NCI-H2029 (cell line): Measurements from ENCODE around the gene CCDC9.
"Not testable (repeated sequence)": the region's sequence is repeated elsewhere in the genome, so short reads cannot be mapped to it uniquely, and the experiment has no call there.

Experiments used
- DNase-seq: peaks from one replicate; lab custom pipeline; 2025; lab: John Stamatoyannopoulos, UW

Gene CCDC9

DNA sequence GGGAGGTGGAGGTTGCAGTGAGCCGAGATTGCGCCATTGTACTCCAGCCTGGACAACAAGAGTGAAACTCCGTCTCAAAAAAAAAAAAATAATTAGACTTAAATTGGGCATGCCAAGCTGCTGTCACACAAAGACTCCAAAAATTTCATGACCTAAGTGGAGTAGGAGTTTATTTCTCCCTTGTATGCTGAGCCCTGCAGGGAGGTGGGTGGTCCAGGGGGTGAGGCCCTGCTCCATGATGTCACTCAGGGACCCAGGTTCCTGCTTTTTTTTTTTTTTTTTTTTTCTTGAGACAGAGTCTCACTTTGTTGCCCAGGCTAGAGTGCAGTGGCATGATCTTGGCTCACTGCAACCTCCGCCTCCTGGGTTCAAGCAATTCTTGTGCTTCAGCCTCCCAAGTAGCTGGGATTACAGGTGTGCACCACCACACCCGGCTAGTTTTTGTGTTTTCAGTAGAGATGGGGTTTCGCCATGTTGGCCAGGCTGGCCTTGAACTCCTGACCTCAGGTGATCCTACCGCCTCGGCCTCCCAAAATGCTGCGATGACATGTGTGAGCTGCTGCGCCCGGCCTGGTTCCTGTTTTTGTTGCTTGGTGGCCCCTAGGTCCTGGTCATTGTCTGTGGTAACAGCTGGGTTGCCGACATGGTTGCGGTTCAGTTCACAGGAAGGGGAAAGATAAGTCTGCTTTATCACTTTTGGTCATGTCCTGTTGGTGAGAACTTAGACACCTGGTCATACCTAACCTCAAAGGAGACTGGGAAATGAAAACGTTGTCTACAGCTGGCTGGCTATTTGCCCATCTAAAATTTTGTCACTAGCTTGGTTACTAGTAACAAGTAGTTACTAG is 5.8 kb downstream of the CCDC9 start:
- not testable (repeated sequence) for DNase-seq

DNA sequence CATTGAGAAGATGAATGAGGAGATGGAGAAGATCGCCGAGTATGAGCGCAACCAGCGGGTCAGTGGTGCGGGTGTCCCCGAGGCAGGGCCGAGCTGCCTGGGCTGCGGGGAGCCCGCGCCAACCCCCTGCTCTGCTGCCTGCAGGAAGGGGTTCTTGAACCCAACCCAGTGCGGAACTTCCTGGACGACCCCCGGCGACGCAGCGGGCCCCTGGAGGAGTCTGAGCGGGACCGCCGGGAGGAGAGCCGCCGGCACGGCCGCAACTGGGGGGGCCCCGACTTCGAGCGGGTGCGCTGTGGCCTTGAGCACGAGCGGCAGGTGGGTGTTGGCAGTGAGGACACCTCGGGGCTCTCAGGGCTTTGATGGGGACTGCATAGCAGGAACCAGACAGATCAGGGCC is 8.3 kb downstream of the CCDC9 start:
- no peak for DNase-seq

DNA sequence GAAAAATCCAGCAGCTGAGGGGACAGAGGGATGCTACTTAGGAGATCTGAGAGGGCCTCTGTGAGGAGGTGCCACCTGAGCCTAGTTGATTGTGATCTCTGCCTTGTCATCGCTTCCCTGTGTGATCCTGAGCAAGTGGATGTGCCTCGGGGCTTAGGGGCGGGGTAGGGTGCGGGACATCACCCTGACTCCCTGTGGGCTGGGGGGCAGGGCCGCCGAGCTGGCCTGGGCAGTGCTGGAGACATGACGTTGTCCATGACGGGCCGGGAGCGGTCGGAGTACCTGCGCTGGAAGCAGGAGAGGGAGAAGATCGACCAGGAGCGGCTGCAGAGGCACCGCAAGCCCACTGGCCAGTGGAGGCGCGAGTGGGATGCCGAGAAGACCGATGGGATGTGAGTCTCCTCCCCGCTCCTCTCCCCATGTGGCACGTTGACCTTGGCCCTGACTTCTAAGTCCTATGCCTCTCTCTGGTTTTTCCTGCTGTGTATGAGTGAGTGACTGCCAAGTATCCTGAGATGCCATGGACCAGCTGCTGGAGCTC is 10.1 kb downstream of the CCDC9 start:
- DNase-seq = no peak

DNA sequence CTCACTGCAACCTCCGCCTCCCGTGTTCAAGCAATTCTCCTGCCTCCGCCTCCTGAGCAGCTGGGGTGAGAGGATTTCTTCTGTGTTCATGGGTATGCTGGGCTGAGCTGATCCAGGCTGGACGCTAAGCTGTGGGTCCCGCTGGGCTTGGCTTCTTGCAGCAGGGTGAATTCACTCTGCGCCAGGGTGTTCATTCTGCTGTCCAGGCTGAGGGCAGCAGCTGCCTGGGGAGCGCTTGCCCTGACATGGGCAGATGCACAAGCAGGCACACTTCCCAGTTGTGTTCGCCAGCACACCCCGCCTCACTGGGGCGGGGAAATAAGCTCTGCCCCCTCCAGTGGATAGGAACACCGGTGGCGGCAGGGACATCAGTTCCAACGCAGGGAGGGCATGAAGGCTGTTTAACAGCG is 11.0 kb downstream of the CCDC9 start:
- DNase-seq = no peak

DNA sequence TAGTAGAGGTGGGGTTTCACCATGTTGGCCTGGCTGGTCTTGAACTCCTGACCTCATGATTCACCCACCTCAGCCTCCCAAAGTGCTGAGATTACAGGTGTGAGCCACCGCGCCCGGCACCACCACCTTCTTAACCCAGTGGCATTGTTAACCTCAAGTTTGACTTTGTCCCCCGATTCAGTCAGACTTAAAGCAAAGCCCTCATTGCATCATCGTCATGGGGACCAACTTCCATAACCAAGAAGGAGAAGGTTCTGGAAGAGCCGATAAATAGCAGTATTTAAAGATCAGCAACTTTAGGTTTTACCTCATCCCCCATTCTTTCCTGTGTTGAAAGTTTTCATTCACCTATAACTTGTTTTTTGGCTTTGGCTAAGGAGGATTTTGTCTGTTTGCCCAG is 11.7 kb downstream of the CCDC9 start:
- no peak for DNase-seq

DNA sequence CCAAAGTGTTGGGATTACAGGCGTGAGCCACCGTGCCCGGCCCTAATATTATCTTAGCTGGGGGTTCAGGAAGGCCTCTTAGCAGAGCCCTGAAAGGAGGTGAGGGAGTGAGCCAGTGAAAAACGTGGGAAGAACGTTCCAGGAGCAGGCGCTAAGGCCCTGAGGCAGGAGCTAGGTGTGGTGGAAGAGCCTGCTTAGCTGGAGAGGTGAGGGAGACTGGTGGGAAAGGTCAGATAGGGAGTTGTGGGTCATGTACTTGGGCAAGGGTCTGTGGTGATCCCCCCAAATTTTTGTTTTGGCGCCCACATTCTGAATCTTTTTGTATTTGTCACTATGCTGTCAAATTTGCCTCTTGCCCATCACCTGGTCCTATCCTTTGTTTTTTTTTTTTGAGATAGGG is 13.3 kb downstream of the CCDC9 start:
- no peak for DNase-seq

DNA sequence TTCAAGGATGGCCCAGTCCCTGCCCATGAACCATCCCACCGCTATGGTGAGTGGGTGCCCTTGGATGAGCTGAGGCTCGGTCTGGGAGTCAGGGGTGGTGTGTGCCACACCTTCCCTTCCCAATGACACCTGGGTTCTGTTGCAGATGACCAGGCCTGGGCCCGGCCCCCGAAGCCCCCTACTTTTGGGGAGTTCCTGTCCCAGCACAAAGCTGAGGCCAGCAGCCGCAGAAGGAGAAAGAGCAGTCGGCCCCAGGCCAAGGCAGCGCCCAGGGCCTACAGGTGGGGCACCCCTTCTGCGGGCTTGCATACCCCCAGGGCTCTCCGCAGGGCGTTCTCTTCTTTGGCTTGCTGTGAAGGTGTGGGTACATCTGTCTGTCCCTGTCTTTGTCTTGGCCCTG is 14.1 kb downstream of the CCDC9 start:
- no peak for DNase-seq

DNA sequence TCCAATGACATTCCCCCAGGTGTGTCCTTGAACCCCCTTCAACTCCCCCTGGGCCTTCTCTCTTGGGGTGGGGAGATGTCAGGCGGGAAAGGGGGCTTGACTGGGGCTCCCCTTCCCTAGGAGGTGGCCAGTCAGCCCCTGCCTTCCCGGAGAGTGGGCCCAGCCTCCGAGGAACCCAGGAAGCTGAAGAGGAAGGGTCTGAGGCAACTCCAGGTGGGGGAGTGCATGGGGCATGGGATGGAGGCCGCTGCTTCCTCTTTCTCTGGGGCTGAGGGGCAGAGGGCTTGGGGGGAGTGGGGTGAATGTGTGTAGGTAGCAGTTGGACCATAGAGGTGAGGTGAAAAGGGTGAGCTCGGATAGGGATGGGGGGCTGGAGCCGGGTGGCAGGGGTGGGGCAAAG is 15.6 kb downstream of the CCDC9 start:
- no peak for DNase-seq

DNA sequence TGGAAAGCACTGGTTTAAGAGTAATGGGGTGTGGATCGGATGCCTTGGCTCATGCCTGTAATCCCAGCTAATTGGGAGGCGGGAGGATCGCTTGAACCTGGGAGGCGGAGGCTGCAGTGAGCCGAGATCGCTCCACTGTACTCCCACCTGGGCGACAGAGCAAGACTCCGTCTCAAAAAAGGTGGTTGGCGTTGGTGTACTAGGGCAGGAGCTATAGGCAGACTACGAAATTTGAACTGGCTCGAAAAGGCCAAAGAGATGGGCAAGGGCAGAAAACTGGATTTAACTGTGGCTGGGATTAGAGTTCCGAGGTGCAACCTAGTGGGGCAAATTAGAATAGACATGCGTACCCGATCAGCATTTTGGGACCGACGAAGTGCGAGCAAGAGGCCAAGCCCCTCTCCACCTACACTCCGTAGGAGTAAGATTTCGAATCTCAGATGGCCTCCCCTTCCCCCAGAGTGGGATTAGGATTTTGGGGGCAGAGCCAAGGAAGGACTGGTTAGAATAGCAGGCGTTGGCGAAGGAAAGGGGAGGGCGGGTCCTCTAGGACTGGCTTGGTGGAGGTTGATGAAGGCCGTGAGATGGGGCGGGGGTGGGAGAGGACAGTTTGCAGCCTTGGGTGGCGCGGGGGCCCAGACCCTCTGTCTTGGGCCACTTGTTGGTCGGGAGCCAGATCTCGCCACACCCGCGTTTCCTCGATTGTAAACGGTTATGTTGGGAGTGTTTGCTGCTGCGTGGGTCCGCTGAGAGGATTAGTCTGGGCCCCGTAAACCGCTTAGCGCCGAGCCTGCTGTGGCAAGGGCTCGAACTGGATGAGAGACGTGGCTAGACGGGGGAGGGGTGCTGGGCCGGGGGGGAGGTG is 16.4 kb downstream of the CCDC9 start:
- no peak for DNase-seq

DNA sequence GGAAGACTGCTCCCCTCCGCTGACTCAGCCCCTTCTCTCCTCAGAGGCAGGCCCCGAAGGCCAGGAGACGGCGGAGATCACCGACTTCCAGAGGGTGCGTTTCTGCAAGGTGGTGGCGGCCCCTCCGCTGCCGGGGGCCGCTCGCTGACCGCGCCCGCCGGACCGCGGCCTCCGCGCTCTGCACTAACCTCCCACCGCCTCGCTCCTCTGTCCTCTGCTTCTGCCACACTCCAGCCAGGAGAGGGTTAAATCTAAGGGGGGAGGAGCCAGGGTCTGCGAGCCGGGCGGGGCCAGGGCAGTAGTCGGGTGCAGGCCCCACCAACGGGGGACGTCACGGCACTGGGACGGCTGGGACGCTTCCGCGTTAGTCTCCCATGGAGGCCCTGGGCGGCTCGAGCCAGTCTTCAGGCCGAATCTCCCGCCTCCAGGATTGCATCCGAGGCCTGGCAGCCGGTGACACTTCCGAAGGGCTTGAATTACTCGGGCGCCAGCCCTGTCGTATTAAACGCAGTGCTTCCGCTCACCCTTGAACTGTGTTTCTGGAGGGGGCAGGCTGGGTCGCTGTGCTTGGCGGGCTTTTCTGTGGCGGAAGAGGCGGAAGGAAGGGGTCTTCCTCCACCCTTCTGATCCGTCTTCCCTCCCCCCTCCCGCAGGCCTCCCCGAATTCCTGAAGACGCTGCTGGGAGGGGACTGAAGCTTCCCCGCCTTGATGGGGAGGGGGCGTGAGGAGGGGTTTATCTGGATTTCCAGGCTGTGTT is 17.2 kb downstream of the CCDC9 start:
- peak; percentile 90 for DNase-seq

DNA sequence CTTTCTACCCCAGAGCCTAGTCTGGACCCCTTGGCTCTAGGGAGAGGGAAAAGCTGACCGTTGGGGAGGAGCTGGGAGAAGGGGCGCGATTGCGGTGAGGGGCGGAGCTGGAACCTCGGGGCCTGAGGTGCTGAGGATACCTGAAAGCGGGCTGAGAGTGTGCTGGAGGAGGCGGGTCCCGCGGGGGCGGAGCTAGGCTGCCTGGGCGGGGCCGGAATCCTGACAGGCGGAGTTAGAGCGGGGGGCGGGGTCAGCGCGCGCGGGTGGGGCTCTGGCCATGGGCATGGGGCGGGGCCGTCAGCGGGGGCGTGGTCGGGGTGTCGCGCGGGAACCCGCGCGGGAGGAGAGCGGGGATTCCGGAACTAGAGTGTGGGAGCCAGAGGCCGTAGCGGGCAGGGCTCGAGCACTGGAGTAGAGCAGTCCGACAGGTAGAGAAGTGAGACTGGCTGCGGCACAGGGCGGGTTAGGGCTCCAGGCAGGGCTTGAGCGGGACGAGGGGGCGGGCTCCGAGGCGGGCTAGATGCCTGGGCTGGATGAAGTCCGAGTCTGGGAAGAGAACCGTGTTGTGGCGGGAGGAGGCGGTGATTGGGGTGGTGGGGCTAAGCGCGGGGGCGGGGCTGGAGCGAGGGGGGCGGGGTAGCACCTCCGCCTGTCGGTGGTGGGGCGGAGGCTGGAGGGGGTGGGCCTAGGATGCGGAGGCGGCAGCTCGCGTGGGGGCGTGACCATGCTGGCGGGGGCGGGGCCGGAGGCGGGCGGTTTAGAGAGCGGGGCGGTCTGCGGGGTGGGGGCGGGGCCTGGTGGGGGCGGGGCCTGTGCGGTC is 18.0 kb downstream of the CCDC9 start, which contains the start of gene INAFM1:
Gene INAFM1 (plus strand): TSS at position 815 of the 820 bp plus-strand sequence. CDS start 35 bp downstream, outside the sequence.
- peak; percentile 90 for DNase-seq

DNA sequence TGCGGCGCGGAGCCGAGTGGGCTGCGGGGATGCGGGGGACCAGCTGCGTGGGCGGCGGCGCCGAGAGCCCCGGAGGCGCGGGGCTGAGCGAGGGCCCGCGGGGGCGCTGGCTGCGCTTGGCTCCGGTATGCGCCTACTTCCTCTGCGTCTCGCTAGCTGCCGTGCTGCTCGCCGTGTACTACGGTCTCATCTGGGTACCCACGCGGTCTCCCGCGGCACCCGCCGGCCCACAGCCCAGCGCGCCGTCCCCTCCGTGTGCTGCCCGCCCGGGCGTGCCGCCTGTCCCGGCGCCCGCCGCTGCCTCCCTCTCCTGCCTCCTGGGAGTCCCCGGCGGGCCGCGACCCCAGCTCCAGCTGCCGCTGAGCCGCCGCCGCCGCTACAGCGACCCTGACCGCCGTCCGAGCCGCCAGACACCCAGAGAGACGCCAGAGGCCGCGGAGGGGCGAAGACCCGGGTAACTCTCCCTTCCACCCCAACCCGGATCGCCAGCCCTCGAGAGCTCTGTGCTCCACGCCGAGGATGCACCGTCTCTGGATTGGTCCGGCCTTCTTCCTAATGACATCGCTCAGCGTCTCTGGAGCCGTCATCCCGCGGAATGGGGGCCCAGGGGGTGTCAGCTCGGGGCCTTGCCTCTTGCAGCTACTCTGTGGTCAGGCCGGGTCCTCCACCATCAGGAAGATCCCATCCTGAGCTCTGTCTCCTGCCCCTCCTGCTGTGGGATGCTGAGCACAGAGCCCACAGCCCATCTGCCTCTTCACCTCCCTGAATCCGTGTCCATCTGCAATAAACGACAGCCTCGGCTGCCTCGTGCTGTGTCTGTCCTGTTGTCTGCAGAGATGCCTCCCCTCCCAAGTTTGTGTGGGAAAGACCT is 18.8 kb downstream of the CCDC9 start:
- no peak for DNase-seq

DNA sequence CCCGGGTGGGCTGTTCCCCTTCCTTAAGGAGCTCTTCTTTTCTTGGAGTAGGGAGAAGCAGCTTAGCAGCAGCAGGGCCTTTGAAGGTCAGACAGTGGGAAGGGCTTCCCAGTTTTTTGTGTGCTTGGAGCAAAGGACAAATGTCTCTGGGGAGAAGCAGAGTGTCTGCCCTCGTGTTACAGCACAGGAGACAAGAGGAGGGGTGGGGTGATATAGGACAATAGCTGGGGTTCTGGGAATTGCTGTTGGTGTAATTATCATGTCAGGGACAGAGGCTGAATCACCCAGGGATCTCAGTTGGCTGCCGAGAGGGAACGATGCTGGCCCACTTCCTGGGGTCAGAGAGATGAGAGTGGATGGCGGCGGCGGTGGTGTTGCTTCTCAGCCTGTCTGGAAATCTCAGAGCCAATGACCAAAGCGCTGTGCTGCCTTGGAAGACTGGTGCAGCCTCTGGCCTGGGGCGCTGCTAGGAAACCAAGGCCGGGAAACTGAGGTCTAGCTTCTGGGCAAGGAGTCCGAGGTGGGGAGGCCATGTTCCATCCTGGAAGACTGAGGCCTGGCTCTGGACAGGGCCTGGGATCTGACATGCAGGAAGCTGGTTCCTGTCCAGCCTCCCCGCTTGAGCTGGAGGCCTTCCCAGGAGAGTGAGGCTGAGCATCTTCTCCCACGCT is 19.6 kb downstream of the CCDC9 start:
- no peak for DNase-seq

DNA sequence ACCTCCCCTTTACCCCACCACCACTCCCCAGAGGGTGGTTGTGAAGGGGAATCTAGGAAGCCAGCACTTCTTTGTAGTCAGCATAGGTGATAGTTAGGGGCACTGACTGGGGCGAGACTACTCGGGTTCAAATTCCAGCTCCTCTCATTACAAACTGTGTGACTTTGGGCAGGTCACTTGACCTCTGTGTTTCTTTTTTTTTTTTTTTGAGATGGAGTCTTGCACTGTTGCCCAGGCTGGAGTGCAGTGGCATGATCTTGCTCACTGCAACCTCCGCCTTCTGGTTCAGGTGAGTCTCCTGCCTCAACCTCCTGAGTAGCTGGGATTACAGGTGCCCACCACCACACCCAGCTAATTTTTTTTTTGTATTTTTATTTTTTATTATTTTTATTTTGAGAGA is 20.2 kb downstream of the CCDC9 start:
- not testable (repeated sequence) for DNase-seq

DNA sequence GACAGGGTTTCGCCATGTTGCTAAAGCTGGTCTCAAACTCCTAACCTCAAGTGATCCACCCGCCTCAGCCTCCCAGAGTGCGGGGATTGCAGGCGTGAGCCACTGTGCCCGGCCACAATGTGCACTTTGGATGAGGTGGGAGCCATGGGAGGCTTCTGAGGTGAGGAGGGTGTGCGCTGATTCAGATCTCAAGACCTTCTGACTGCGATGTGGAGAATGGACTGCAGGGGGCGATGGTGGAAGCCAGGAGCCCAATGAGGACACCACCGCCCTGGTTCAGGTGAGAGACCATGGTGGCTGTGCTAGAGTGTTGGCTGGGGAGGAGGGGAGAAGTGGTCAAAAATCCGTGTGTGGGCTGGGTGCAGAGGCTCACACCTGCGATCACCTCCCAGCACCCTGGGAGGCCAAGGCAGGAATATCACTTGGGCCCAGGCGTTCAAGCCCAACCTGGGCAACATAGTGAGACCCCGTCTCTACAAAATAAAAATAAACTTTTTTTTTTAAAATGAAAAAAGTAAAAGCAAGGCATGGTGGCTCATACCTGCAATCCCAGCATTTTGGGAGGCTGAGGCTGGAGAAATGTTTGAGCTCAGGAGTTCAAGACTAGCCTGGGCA is 24.0 kb downstream of the CCDC9 start:
- no peak for DNase-seq

DNA sequence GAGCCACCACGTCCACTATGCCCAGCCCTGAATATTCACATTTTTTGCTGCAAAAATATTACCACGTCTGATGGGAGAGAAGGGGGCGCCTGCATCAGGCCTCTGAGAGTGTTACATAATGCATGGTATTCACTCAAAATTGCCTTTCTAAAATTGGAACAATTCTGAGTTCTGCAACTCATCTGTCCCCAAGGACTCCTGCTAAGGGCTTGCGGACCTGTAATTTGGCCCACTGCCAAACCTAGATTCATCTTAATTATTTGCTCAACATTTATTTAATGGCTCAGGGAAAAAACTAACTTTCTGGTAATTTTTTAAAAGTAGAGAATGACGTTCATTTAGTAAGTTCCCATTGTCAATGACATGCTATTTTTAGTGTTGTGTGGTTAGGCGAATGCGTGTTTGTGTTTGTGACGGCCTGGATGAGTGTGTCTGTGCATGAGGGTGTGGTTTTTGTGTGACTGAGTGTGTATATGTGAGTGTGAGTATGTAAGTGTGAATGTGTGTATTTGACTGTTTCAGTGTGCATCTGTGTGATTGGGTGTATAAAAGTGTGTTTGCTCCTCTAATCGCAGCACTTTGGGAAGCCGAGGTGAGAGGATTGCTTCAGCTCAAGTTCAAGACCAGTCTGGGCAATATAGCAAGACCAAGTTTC is 27.2 kb downstream of the CCDC9 start:
- DNase-seq = no peak

DNA sequence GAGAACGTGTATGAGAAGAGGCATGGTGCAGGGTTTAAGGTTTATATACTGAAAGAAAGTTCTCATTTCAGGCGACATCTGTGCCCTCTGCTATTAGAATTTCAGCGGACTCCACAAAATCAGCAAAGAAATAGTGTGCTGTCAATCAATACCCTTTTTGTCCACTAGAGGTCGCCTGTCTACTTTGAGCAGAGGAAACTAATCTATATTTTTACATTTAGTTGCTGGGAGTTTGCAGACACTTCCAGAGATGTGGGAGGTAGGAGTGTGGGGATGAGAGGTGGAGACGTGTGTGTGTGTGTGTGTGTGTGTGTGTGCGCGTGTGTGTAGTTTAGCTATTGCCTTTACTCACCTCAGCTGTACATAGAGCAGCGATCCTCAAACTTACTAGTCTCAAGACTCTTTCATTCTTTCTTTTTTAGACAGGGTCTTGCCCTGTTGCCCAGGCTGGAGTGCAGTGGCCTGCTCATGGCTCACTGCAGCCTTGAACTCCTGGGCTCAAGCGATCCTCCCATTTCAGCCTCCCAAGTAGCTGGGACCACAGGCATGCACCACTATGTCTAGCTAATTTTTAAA is 28.1 kb downstream of the CCDC9 start:
- DNase-seq = peak; percentile 36

DNA sequence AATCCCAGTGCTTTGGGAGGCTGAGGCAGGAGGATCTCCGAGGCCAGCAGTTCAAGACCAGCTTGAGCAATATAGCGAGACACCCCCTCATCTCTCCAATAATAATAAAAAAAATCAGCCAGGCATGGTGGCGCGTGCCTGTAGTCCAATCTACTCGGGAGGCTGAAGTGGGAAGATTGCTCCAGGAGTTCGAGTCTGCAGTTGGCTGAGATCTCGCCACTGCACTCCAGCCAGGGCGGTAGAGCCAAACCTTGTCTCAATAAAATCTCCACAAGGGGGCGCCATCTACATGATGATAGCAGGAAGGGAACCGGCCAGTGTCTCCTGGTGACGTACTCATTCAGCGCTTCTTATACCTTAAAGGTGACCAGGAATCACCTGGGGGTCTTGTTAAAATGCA is 39.7 kb downstream of the CCDC9 start:
- DNase-seq = peak; percentile 84
